MM.1S (cell line): ENCODE measurements around the gene ZEB2.

Experiments
- DNase-seq: peaks from one replicate; pipeline ENCODE4 v3.0.0-alpha.2; 2015
- H2AFZ ChIP-seq: fragments of 300-600 bp; sonication (generic); 2 replicates; pipeline ENCODE4 v1.6.0; 2016; ENCODE audit warnings: antibody characterized with exemption, low read length
- H3F3A ChIP-seq: fragments of 300-600 bp; sonication (generic); 2 replicates; pipeline ENCODE4 v1.6.1; 2016; ENCODE audit warnings: mild to moderate bottlenecking, antibody characterized with exemption, low read length, moderate library complexity, mixed read lengths; ENCODE audit not compliant: insufficient read depth
- H3K27ac ChIP-seq: fragments of 300-600 bp; sonication (generic); 2 replicates; pipeline ENCODE4 v1.5.1; 2016; ENCODE audit warnings: mild to moderate bottlenecking, low read length
- H3K27me3 ChIP-seq: fragments of 300-600 bp; sonication (generic); replicated peaks from 2 replicates; pipeline ENCODE4 v1.6.0; 2016; ENCODE audit warnings: low read length; ENCODE audit not compliant: insufficient read depth
- H3K36me3 ChIP-seq: fragments of 300-600 bp; sonication (generic); replicated peaks from 2 replicates; pipeline ENCODE4 v1.6.1; 2016; ENCODE audit warnings: mild to moderate bottlenecking, low read length, mixed read lengths; ENCODE audit not compliant: insufficient read depth
- H3K4me1 ChIP-seq: fragments of 300-600 bp; sonication (generic); 2 replicates; pipeline ENCODE4 v1.6.1; 2016; ENCODE audit warnings: low read length, mixed read lengths
- H3K4me2 ChIP-seq: fragments of 300-600 bp; sonication (generic); 2 replicates; pipeline ENCODE4 v1.6.0; 2016; ENCODE audit warnings: low read depth, low read length
- H3K4me3 ChIP-seq: fragments of 300-600 bp; sonication (generic); 2 replicates; pipeline ENCODE4 v1.5.1; 2016; ENCODE audit warnings: low read length, mixed read lengths
- H3K79me2 ChIP-seq: fragments of 300-600 bp; sonication (generic); 2 replicates; pipeline ENCODE4 v1.6.1; 2016; ENCODE audit warnings: mixed run types, low read length, mixed read lengths
- H3K9ac ChIP-seq: fragments of 300-600 bp; sonication (generic); 2 replicates; pipeline ENCODE4 v1.6.1; 2016; ENCODE audit warnings: low read length, mixed read lengths
- H3K9me2 ChIP-seq: fragments of 300-600 bp; sonication (generic); replicated peaks from 2 replicates; pipeline ENCODE4 v1.6.1; 2016; ENCODE audit warnings: mild to moderate bottlenecking, low read length, mixed read lengths; ENCODE audit not compliant: insufficient read depth
- H3K9me3 ChIP-seq: fragments of 300-600 bp; sonication (generic); replicated peaks from 2 replicates; pipeline ENCODE4 v1.6.1; 2016; ENCODE audit warnings: mild to moderate bottlenecking, low read length, mixed read lengths; ENCODE audit not compliant: insufficient read depth
- H4K20me1 ChIP-seq: fragments of 300-600 bp; sonication (generic); 2 replicates; pipeline ENCODE4 v1.6.1; 2016; ENCODE audit warnings: mild to moderate bottlenecking, low read length, moderate library complexity, mixed read lengths; ENCODE audit not compliant: insufficient read depth
- CTCF ChIP-seq: fragments of 300-600 bp; sonication (generic); IDR thresholded peaks from 2 replicates; pipeline ENCODE4 v1.5.1; 2016; ENCODE audit warnings: antibody characterized with exemption, low read length, mixed read lengths
- EZH2 ChIP-seq: fragments of 300-600 bp; sonication (generic); optimal IDR thresholded peaks from 2 replicates; pipeline ENCODE3; 2017; ENCODE audit warnings: low read depth, mild to moderate bottlenecking, antibody characterized with exemption, low read length, mixed read lengths
- EZH2phosphoT487 ChIP-seq: fragments of 300-600 bp; sonication (generic); IDR thresholded peaks from 2 replicates; pipeline ENCODE4 v1.6.1; 2018; ENCODE audit warnings: antibody characterized with exemption, low read length

The ZEB2 gene

GRCh38 chr2:144452169-144452988 is 67.5 kb downstream of the ZEB2 start:
- H3K79me2 ChIP-seq: no peaks in the 10 kb centered on the region
- no peak for DNase-seq
- no peaks in the 10 kb centered on the region for H4K20me1 ChIP-seq
- TF ChIP-seq EZH2 (no peak), CTCF (no peak), EZH2phosphoT487 (no peak)
- H3K4me1 ChIP-seq: no peaks in the 10 kb centered on the region
- H3K4me3 ChIP-seq: no peak overlapping the region
- H3K9me2 ChIP-seq: no peaks in the 10 kb centered on the region
- H2AFZ ChIP-seq: no peak overlapping the region
- H3K9ac ChIP-seq: no peak overlapping the region
- H3K27ac ChIP-seq: no peak overlapping the region
- H3K36me3 ChIP-seq: no peaks in the 10 kb centered on the region
- H3K27me3 ChIP-seq: no peaks in the 10 kb centered on the region
- H3K9me3 ChIP-seq: no peaks in the 10 kb centered on the region
- H3K4me2 ChIP-seq: no peak overlapping the region
- H3F3A ChIP-seq: no peaks in the 10 kb centered on the region

- Histone ChIP-seq H3K79me2 (no peaks in the 10 kb centered on the region), H3K4me1 (no peaks in the 10 kb centered on the region)
These were observed 68.5 kb downstream of the ZEB2 start for GRCh38 chr2:144451443-144451842.

GRCh38 chr2:144449028-144449406 is 70.9 kb downstream of the ZEB2 start:
- H4K20me1 ChIP-seq: no peaks in the 10 kb centered on the region
- no peak overlapping the region for H3K9ac ChIP-seq
- H3K4me1 ChIP-seq: no peaks in the 10 kb centered on the region
- no peaks in the 10 kb centered on the region for H3K9me2 ChIP-seq
- no peak for DNase-seq
- H3F3A ChIP-seq: no peaks in the 10 kb centered on the region
- H2AFZ ChIP-seq: no peak overlapping the region
- no peaks in the 10 kb centered on the region for H3K79me2 ChIP-seq
- no peak overlapping the region for H3K4me2 ChIP-seq
- H3K27ac ChIP-seq: no peak overlapping the region
- no peaks in the 10 kb centered on the region for H3K9me3 ChIP-seq
- no peak overlapping the region for H3K4me3 ChIP-seq
- TF ChIP-seq CTCF: no peak
- TF ChIP-seq EZH2phosphoT487: no peak
- TF ChIP-seq EZH2: no peak
- H3K36me3 ChIP-seq: no peaks in the 10 kb centered on the region
- H3K27me3 ChIP-seq: no peaks in the 10 kb centered on the region

More at GRCh38 chr2:144451443-144451842, 68.5 kb downstream of the ZEB2 start:
- H3K9ac ChIP-seq: no peak overlapping the region
- H4K20me1 ChIP-seq: no peaks in the 10 kb centered on the region
- no peaks in the 10 kb centered on the region for H3K36me3 ChIP-seq
- no peak overlapping the region for H3K4me2 ChIP-seq
- H2AFZ ChIP-seq: no peak overlapping the region
- H3K27ac ChIP-seq: no peak overlapping the region
- no peak for TF ChIP-seq CTCF
- TF ChIP-seq EZH2: no peak
- no peak for TF ChIP-seq EZH2phosphoT487
- no peaks in the 10 kb centered on the region for H3K27me3 ChIP-seq
- H3K4me3 ChIP-seq: no peak overlapping the region
- DNase-seq: no peak
- no peaks in the 10 kb centered on the region for H3F3A ChIP-seq
- H3K9me3 ChIP-seq: no peaks in the 10 kb centered on the region
- no peaks in the 10 kb centered on the region for H3K9me2 ChIP-seq
